Left kidney (tissue), 8 donors: ENCODE measurements around the gene ZNHIT3. TPM values are rescaled to one million over a fixed set of nuclear protein-coding genes. Genes with fewer than 3 reads are reported as not detected.
"Not testable (repeated sequence)": the region's sequence is repeated elsewhere in the genome, so short reads cannot be mapped to it uniquely, and the experiment has no call there.

Source experiments
- DNase-seq: peaks from one replicate; pipeline ENCODE4 v3.0.0-alpha.2; 2013
- long read RNA-seq, 8 donors: transcript quantifications; one replicate each; lab custom pipeline, GENCODE V29; 2026
- polyA plus RNA-seq: library from polyadenylated mRNA; unstranded; fragments of 120-200 nt; gene quantifications from one replicate; pipeline ENCODE4 v1.2.1, GENCODE V29; 2013; ENCODE audit not compliant: insufficient read length

Gene ZNHIT3
- 72.3 TPM for polyA plus RNA-seq
- long read RNA-seq, donor 1, full-length matches to known transcripts: 39 of 39 reads
- long read RNA-seq, donor 1, partial matches to known transcripts: 0 of 39 reads
- long read RNA-seq, donor 1, other reads (novel, unspliced or antisense): 0 of 39 reads
- long read RNA-seq, donor 2, full-length matches to known transcripts: 28 of 28 reads
- long read RNA-seq, donor 2, partial matches to known transcripts: 0 of 28 reads
- long read RNA-seq, donor 2, other reads (novel, unspliced or antisense): 0 of 28 reads
- long read RNA-seq, donor 3, full-length matches to known transcripts: 35 of 35 reads
- long read RNA-seq, donor 3, partial matches to known transcripts: 0 of 35 reads
- long read RNA-seq, donor 3, other reads (novel, unspliced or antisense): 0 of 35 reads
- long read RNA-seq, donor 4, full-length matches to known transcripts: 11 of 67 reads
- long read RNA-seq, donor 4, partial matches to known transcripts: 56 of 67 reads
- long read RNA-seq, donor 4, other reads (novel, unspliced or antisense): 0 of 67 reads
- long read RNA-seq, donor 5, full-length matches to known transcripts: 91 of 91 reads
- long read RNA-seq, donor 5, partial matches to known transcripts: 0 of 91 reads
- long read RNA-seq, donor 5, other reads (novel, unspliced or antisense): 0 of 91 reads
- long read RNA-seq, donor 6, transcript ZNHIT3-204 (5 exons, 951 nt): major isoform, 36 of 144 reads
- long read RNA-seq, donor 6, partial matches to known transcripts: 105 of 144 reads
- long read RNA-seq, donor 6, other reads (novel, unspliced or antisense): 0 of 144 reads
- long read RNA-seq, donor 7, full-length matches to known transcripts: 57 of 57 reads
- long read RNA-seq, donor 7, partial matches to known transcripts: 0 of 57 reads
- long read RNA-seq, donor 7, other reads (novel, unspliced or antisense): 0 of 57 reads
- long read RNA-seq, donor 8, full-length matches to known transcripts: 20 of 20 reads
- long read RNA-seq, donor 8, partial matches to known transcripts: 0 of 20 reads
- long read RNA-seq, donor 8, other reads (novel, unspliced or antisense): 0 of 20 reads

DNA sequence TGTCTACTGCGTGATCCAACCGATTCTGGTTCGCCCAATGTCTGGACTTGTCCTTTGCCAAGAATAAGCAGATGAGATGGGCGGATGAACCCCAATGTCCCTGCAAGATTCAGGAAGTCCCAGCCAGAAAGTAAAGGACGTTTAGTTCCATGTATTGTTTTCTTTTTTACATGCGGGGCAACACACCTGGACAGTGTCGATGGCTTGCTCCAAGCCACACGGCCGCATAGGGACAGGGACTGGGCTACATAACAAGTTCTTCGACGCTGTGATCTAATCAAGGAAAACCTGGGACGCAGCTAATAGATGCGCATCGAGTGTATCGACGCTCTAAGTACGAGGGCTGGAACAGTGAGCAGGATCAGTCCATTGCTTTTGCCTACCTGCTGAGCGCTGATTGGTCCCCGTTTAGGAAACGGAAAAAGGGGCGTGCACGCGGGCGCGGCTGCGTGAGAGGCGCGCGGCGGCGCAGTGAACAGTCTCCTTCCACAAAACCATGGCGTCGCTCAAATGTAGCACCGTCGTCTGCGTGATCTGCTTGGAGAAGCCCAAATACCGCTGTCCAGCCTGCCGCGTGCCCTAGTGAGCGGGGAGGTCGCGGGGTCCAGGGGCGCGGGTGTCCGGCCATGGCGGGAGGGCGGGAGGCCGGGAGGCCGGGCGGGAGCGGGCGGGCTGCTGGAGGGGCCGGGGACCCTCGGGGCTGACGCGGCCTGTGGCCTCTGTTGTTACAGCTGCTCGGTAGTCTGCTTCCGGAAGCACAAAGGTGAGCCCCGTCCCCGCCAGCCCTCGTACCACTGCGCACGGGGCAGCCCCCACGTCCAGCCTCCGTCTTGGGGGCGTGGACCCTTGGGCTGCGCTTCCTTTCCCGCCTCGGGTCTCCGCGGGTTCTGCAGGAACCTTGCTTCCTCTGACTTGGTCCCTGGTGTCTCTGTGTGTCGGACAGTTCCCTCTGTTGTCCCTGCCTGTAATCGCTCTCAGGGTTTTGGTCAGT lies at the start of gene ZNHIT3:
ZNHIT3 (plus strand) TSS at position 478 of the 991 bp plus-strand sequence; CDS start at position 497, 19 bp downstream.
- peak; percentile 91 for DNase-seq

DNA sequence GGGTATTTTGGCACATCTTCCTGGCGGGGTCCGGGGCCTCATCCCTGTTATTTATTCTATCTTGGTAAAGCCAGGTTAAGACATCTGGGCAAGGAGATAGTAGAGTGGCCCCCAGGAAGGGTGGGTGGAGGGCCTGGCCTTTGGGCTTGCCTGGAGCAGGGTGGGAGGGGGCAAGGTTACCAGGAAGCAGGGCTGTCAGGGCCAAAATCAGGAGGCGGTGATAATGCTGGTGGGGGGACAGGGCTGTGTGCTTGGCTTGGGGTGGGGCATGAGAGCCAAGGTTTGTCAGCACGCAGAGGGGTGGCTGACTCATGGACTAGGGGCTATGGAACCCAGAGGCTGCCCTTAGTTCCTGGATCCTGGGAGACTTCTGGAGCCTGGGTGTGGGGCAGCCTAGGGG lies 44.7 kb upstream of the ZNHIT3 start:
- not testable (repeated sequence) for DNase-seq

DNA sequence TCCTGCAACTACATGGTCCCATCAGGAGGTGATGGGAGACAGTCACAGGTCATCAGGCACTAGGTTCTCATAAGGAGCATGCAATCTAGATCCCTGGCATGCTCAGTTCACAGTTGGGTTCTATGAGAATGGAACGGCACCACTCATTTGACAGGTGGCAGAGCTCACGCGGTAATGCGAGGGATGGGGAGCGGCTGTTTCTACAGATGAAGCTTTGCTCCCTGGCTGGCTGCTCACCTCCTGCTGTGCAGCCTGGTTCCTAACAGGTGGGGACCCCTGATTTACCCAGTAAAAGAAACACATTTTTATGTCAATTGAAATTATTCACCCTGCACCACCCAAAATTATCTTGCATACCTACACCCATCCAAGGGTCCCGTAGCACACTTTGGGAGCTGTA lies 42.7 kb upstream of the ZNHIT3 start:
- no peak for DNase-seq

DNA sequence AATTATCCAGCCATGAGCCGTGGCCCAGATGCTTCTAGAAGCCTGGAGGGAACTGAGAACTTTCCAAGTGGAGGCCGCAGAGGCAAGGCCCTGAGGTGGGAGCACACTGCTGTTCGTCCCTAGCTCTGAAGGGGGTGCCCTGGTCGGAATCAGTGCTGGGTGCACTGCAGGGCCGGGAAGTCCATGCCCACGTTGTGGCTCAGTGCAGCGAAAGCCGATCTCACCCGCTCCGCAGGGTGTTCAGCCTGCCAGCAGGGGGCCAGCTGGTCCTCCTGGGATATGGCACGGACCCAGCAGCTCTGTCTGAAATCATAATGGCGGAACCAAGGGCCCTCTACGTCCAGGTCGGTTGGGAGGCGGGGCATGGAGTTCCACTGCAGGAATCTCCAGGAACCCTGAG lies 36.5 kb upstream of the ZNHIT3 start:
- not testable (repeated sequence) for DNase-seq

DNA sequence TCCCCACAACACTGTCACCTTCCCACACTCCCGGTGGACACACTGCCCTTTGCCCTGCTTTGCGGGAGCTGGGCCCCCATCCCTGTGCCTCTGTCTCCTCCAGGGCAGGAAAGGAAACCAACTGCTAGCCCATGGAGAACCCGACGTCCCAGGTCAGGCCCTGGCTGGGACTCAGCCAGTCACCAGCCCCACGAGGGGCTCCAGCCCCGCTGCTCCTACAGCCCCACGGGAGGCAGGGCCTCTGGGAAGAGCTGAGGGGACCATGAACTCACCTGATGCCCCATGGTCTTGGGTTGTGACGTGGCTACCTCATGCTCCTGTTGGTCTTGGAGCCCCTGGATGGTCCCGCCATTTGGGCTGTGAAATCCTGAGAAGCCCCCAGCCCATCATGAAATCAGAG lies 33.6 kb upstream of the ZNHIT3 start:
- DNase-seq: not testable (repeated sequence)

DNA sequence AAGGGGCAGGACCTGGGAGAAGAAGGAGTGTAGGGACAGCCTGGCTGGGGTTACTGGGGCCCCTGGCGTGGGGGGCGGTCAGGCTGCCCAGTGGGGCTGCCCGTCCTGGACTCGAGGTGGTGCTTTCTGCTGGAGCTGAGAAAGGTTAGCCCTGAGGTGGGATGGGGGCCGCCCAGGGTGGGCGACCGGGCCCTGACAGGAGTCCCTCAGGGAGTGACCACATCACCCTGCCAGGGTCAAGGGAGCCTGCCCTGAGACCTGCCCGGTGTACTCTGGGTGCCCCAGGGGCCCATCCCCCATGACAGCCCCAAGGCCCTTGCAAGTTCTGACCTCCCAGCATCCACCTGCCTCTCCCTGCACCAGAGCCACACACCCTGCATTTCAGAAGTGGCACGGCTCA lies 28.8 kb upstream of the ZNHIT3 start:
- not testable (repeated sequence) for DNase-seq

DNA sequence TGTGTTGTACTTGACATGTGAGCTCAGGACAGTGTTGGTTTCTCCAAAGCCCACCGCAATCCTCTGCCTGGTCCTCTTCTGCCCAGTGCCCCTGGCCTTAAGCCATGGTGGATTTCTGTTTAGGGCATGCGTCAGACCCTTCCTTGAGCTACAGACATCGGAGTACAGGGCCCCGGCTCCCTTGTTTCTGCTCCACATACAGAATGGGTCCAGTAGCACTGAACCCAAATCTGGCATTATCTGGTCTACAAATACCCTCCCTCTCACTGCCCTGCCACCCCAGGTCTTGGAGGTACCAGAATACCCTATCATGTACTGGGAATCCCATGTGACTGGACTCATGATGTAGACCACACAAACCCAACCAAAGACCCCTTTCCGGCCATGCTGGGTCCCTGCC lies 27.4 kb upstream of the ZNHIT3 start:
- no peak for DNase-seq

DNA sequence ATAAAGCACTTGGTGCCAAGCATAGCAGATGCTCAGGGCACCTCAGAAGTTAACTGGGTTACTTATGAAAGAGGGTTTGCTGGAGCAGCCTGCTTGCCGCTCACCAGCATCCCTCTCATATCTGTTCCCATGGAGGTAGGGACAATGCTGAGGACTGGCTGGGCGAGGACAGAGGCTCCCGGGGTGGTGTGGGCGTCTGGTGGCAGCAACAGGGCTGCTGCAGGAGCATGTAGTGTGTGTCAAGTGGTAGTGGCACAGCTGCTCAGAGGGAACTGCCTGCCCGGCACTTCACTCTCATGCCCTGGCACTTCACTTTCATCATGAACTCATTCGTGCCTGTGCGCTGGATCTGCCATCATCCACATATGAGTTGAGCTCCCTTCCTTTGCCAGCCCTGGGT lies 26.9 kb upstream of the ZNHIT3 start:
- DNase-seq: no peak

DNA sequence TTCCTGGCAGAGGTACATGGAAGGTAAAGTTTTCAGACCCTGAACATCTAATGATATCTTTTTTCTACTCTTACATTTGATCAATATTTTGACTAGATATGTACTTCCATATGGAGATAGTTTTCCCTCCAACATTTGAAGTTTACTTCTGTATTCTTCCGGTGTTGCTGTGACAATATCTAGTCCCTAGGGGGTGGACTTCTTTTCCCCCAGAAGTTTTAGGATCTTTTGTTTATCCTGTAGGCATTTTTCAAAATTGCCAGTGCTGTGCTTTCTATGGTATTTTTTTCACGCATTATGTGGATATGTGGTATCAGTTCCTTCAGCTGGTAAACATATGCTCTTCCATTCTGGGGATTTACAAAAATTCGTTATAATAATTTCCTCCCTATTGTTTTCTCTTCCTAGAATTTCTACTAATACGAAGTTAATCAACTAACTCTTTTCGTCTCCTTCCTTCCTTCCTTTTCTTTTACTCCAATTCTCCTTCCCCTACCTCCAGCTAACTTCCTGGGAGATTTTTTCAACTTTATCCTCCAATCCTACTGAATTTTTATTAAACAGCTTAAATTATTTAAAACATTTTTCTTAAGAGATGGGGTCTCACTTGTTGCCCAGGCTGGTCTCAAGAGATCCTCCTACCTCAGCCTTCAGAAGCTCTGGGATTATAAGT lies 26.1 kb upstream of the ZNHIT3 start:
- no peak for DNase-seq

DNA sequence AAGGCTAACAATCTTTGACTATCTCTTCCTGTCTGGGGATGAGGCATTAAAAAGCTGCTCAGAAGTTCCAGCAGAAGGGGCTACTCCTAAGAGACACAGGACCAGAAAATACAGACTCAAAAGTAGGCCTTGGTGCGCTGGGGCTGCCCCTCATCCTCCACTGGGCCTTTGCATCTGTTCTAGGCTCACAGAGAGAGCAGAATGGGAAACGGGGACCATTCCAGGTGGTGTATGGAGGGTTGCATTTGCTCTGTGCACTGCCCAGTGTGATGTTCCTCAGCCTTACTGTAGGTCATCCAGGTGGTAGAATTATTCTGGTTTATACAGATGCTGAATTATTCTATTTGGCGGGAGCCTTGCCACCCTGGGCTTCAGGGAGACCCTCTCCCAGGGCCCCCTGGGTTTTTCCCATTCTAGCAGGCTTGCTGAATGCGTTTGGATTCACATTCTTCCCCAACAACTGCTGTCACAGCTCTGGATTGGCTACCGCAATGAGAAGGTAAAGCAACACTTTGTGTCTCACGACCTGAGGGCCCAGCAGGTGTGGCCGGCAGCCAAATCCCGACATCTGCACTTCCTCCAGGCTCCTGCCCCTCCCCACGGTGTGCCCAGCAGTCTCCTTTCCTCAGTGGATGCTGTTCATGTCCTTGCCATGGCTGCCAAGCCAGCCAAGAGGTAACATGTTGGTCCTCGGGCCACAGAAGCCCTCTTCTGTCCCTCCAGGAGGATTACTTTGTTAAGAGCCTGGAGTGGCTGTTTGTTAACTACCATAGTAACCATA lies 25.0 kb upstream of the ZNHIT3 start:
- DNase-seq: no peak

DNA sequence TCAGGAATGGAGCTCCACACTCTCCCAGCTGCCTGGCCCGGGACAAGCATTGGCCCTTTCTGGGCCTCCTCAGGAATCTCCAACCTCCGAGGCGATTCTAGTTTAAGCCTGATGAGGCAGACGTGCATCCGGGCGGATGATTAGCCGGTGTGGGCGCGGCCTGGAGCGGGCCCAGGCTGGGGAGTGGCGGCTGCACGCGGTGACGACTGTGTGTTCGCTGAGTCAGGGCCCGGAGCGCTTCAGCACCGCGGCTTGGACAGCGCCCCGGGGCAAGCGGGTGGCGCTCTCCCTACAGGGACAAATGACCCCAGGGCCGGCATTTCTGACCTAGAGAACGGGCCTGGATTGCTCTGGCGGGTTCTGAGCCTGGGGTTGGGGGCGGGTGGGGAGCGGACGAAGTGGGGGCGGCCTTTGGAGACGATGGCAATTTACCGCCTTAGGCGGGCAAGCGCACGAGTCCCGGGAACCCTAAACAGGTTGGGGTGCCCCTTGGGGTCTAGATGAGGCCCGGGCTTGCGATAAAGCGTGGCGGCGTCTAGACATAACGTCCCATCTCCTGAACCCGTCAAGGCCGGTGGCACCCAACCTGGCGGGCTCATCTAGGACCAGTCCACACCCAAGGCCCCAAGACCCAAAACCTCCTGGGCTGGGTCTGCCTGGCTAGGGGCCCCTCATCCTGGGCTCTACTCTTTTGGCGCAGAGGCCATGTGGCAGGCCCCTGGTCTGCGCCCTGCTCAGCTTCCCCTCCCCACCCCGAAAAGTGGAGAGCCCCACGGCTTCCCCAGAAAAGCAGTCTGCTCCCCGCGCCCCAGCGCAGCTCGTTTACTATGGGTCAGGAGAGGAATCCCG lies 22.3 kb upstream of the ZNHIT3 start:
- DNase-seq: peak; percentile 85

DNA sequence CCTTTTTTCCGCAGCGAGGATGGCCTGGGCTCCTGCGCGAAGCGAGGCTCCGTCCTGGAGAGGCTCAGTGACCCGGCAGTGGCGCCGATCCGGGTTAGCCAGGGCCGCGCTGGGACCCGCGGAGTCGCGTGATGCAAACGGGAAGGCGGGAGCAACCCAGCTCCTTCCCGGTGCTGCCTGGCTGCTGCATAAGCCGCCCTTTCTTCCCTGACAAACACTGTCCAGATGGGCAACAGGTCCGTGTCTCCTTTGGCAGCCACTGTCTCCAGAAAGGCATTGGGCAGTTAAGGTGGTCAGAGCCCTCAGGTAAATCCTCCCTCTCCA lies 21.8 kb upstream of the ZNHIT3 start:
- DNase-seq: no peak

DNA sequence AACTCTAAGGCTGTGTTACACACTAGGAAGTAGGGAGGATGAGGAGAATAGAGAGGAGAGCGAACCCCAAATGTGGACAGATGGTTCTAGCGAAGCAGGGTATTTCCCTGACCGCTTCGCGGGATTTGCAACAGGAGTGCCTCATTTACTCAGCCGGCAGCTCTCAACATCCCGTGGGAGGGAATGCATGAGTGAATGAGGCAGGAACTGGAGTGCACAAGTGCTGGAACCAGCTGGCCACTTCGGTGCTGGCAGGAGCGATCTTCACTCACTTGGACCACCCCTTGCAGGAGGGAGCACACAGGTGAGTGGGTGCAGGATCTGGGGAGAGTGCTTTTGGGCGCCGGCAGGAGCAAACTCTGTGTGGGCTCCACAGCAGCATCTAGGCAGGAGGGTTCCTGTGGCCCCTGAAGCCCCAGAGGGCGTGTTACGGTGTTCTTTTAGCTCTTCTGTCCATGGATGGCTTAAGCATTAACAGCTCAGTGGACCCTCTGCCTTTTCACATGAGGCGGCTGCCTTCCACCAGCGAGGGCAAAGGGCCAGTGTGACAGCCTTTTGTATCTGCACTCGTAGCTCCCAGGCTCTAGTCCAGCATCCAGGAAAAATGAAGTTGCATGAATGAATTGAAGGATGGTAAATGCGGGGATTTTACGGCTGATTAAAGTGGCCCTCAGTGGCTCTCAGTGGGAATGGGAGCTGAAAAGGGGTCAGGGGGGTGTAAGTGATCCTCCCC lies 17.4 kb upstream of the ZNHIT3 start:
- no peak for DNase-seq

DNA sequence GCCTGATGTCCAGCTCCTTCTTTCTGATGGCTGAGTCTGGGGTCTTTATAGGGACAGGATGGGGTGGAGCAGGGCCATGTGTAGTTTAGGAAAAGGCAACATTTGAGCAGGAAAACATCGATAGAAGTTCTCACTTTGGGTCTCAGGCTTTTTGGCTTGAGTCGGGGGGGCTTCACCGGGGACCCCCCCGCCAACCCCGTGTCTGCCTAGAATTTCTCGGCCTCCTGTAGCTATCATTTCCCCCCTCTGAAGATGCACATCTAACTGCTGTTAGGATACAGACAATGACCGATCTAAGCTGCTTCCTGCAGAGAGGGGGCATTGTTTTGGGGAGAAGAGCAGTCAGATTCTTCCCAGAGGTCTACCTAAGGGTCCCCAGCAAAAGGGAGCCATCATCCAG lies 16.7 kb upstream of the ZNHIT3 start:
- DNase-seq: no peak

DNA sequence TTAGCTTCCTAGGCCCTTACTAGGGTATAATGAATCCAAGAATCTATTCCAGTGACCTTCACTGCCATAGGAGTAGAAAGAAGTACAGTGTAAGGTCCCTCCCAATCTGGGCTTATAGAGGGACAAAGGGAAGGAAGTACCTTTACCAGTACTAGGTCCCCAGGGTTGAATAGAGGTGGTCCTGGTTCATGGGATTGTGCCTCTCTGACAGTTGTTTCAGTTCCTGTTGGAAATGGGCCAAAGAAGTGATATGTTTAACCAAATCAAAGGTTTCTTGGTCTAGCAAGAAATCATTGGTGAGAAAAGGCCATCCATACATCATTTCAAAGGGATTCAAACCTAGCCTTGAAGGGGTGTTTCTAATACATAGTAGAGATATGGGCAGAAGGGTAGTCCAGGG lies 16.0 kb upstream of the ZNHIT3 start:
- DNase-seq: no peak

DNA sequence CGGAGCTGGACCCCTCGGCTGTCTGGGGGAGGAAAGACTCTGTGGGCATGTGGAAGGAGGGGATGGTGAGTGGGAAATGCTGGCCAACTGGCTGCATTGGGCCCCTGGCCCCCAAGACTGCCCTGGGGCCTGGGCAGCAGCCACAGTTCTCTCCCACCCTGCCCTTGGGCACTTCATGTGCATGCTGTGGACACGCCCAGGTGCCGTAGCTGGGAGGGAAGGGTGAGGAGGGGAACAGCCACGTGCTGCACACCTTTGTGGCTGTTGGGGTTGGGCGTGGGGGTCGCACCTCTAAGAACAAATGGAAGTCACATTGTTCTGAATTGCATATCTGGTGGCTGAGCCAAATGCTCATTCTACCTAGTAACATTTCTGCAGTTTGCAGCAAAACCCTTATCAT lies 11.9 kb upstream of the ZNHIT3 start:
- DNase-seq: no peak

DNA sequence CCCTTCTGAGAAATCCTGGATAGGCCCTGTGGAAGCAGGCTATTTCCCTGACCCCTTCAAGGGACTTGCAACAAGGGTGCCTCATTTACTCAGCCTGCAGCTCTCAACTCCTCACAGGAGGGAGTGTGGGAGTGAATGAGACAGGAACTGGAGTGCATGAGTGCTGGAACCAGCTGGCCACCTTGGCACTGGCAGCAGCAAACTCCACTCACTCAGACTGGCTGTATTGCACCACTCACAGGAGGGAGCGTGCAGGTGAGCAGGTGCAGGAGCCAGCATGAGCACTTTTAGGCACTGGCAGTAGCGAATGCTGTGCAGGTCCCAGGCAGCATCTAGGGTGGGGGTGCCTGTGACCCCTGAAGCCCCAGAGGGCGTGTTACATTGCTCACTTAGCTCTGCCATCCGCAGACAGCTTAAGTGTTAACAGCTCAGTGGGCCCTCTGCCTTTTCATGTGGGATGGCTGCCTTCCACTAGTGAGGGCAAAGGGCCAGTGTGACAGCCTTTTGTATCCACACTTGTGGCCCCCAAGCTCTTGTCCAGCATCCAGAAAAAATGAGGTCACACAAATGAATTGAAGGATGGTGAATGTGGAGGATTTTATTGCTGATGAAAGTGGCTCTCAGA lies 11.0 kb upstream of the ZNHIT3 start:
- DNase-seq: no peak

DNA sequence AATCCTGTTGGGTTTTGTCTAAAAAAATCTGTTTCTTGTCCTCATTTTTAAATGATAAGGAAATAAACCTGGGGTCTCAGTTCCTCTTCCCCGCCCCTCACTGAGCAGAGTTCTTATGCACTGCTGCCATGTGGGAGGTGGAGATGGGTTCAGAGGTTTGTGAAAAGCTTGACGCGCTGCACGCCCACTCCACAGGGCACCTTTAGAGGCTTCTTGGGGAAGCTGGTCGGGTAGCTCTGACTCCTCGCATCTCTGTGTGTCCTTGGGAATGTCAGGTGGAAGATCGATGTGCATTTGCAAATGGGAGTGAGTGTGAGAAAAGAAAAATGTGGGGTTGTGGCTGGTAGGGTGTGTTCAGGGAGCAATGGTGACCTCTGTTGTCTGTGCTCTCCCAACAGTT lies 4.7 kb upstream of the ZNHIT3 start:
- no peak for DNase-seq
